Testis (tissue), 3 donors: Measurements from ENCODE around the gene ZGLP1. TPM values are rescaled to one million over a fixed set of nuclear protein-coding genes. Genes with fewer than 3 reads are reported as not detected.

ENCODE experiments used
- DNase-seq: peaks from one replicate; pipeline ENCODE4 v3.0.0-alpha.2; 2019
- H3K27ac ChIP-seq, 2 donors: fragments of 200-600 bp; sonication (generic); one replicate each; pipeline ENCODE4 v1.5.1; 2019
- H3K27me3 ChIP-seq: fragments of 200-600 bp; sonication (generic); one replicate; pipeline ENCODE4 v1.5.1; 2019
- H3K36me3 ChIP-seq: fragments of 200-600 bp; sonication (generic); one replicate; pipeline ENCODE4 v1.5.1; 2017; ENCODE audit warnings: low read depth; ENCODE audit errors: missing control alignments
- H3K4me1 ChIP-seq: fragments of 200-600 bp; sonication (generic); one replicate; pipeline ENCODE4 v1.5.1; 2019
- H3K4me3 ChIP-seq, 2 donors: fragments of 200-600 bp; sonication (generic); one replicate each; pipeline ENCODE4 v1.5.1; 2017 to 2019
- H3K9me3 ChIP-seq: fragments of 200-600 bp; sonication (generic); one replicate; pipeline ENCODE4 v1.5.1; 2017
- POLR2A ChIP-seq: fragments of 450-650 bp; IDR thresholded peaks from one replicate; pipeline ENCODE4 v1.6.1; 2017; ENCODE audit warnings: antibody characterized with exemption, mild to moderate bottlenecking, moderate library complexity
- WGBS, 2 donors: methylation state at CpG; one replicate each; pipeline ENCODE4 v1.1.5; 2018; 5-methylcytosine and 5-hydroxymethylcytosine counted together
- intact Hi-C: fragments of 100-400 bp; cut with DNase I; formaldehyde crosslinking; loops from one replicate; pipeline ENCODE4 v1.15.1; 2023; ENCODE audit warnings: low total_unique reads
- polyA plus RNA-seq: library from polyadenylated mRNA; stranded (reverse); fragments of 350-450 nt; fragmentation: Illumina TruSeq; extraction: RNeasy Lipid Tissue Mini Kit (QIAGEN cat#74804); gene quantifications from one replicate; pipeline ENCODE4 v1.2.3, GENCODE V29; 2014; ENCODE audit warnings: low read depth, low replicate concordance; ENCODE audit not compliant: insufficient read depth
- total RNA-seq, 2 donors: library from RNA; depleted of rRNA; stranded (reverse); fragments of >200 nt; gene quantifications; one replicate each; pipeline ENCODE4 v1.2.3, GENCODE V29; 2016
- TF ChIP-seq, protein P1 (sequence below), 3 experiments: fragments of 450-650 bp in 2 of 3; fragments of 200-600 bp in 1 of 3; sonication (generic) in 1 of 3; IDR thresholded peaks; one replicate each; pipeline ENCODE4 v1.5.1; 2016 to 2019; ENCODE audit warnings: antibody characterized with exemption in 3 of 3, mild to moderate bottlenecking in 2 of 3, moderate library complexity in 1 of 3

The ZGLP1 gene
- total and polyA plus RNA-seq, 3 donors from 2014 or later = 10.5 to 22.1 (median 12.8) TPM

DNA sequence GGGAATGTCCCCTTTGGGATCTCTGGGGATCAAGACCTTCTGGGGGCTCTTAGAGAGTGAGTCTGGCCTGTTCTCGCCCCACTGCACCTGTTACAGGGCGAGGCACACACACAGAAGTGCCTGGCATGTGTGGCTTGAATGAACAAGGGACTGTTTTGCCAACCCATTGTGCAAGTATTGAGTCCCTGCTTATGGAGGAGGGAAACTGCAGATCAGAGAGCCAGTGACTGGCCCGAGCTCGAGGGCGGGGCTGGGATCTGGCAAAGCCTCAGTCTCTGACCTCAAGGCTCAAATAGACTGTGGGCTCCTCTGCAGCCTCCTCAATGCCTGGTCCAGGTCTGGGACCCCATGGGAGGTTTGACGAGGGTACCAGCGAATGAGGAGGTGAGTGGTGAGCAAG is 18.2 kb upstream of the ZGLP1 start:
- no peak overlapping the region for H3K4me3 ChIP-seq
- H3K27ac ChIP-seq = no peak overlapping the region
- H3K27me3 ChIP-seq = no peaks in the 10 kb centered on the region
- intact Hi-C loops = no loop called here
- peaks cover 11% of the 10 kb centered on the region for H3K4me1 ChIP-seq
- TF ChIP-seq, protein P1, sequence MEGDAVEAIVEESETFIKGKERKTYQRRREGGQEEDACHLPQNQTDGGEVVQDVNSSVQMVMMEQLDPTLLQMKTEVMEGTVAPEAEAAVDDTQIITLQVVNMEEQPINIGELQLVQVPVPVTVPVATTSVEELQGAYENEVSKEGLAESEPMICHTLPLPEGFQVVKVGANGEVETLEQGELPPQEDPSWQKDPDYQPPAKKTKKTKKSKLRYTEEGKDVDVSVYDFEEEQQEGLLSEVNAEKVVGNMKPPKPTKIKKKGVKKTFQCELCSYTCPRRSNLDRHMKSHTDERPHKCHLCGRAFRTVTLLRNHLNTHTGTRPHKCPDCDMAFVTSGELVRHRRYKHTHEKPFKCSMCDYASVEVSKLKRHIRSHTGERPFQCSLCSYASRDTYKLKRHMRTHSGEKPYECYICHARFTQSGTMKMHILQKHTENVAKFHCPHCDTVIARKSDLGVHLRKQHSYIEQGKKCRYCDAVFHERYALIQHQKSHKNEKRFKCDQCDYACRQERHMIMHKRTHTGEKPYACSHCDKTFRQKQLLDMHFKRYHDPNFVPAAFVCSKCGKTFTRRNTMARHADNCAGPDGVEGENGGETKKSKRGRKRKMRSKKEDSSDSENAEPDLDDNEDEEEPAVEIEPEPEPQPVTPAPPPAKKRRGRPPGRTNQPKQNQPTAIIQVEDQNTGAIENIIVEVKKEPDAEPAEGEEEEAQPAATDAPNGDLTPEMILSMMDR (IDR thresholded peaks at IDR 0.05) = no peak
- no peak for TF ChIP-seq POLR2A
- no peaks in the 10 kb centered on the region for H3K36me3 ChIP-seq
- WGBS, 2 donors = 92 to 93% methylated on average over 3 to 7 of the region's 7 CpGs
- DNase-seq = no peak
- H3K9me3 ChIP-seq = no peaks in the 10 kb centered on the region

DNA sequence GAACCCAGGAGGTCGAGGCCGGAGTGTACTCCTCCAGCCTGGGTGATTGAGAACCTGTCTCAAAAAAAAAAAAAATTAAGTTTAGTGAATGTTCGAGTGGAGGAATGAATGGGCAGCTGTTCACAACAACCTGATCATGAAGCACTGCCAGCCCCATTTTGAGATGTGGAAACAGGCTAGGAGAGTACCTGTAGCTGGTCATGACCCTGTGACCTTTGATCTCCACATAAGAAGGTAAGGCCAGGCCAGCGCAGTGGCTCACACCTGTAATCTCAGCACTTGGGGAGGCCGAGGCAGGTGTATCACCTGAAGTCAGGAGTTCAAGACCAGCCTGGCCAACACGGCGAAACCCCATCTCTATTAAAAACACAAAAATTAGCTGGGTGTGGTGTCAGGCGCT is 16.1 kb upstream of the ZGLP1 start:
- 83 to 87% methylated on average over 8 of the region's 8 CpGs for WGBS, 2 donors
- no peak for DNase-seq
- no peak for TF ChIP-seq POLR2A
- TF ChIP-seq, protein P1 (IDR thresholded peaks at IDR 0.05) = no peak
- Histone ChIP-seq H3K27me3 (no peaks in the 10 kb centered on the region), H3K36me3 (no peaks in the 10 kb centered on the region), H3K4me1 (no peaks in the 10 kb centered on the region), H3K9me3 (no peaks in the 10 kb centered on the region), H3K4me3 (no peak overlapping the region), H3K27ac (no peak overlapping the region)
- intact Hi-C loops = no loop called here

DNA sequence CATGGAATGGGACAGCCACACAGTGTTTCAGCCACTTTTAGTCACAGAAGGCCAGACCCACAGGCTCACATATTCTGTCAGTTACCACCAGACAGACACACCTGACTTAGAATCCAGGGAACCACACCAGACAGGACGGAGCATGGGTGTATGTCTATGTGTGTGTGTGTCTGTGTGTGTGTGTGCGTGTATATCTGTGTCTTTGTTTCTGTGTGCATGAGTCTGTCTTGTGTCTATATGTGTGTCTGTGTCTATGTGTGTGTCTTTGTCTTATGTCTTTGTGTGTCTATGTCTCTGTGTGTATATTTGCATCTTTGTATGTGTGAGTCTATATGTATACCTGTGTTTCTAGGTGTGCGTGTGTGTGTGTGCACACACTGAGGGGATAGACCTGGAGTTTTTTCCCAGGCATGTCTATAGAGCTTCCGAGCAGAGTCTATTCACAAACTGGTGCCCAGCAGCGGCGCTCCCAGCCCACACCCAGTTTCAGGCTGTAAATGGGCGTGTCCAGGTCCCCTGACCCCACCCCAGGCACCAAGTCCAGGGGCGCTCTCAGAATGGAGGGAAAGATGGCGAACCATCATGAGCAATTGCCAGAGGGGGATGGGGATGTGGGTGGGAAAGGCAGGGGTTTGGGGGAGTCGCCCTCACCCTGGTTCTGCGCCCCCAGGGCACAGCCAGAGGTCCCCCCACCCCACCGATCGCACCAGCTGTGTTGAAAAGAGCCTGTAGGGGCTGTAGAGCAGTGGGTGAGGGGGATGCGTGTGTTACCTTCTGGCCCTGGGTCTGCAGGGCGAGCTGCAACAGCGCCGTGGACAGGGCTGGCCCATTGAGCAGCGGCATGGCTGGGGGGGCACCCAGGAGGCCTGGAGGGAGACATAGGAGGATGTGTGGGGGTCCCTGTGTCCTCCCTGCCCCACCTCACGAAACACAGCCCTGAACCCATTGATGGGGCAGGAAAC is 12.5 kb upstream of the ZGLP1 start:
- TF ChIP-seq POLR2A = no peak
- TF ChIP-seq, protein P1 (IDR thresholded peaks at IDR 0.05) = no peak
- no peaks in the 10 kb centered on the region for H3K4me1 ChIP-seq
- DNase-seq = no peak
- 90 to 92% methylated on average over 8 to 19 of the region's 19 CpGs for WGBS, 2 donors
- no peak overlapping the region for H3K27ac ChIP-seq
- intact Hi-C loops = no loop called here
- H3K27me3 ChIP-seq = no peaks in the 10 kb centered on the region
- H3K9me3 ChIP-seq = no peaks in the 10 kb centered on the region
- H3K36me3 ChIP-seq = no peaks in the 10 kb centered on the region
- H3K4me3 ChIP-seq = no peak overlapping the region

DNA sequence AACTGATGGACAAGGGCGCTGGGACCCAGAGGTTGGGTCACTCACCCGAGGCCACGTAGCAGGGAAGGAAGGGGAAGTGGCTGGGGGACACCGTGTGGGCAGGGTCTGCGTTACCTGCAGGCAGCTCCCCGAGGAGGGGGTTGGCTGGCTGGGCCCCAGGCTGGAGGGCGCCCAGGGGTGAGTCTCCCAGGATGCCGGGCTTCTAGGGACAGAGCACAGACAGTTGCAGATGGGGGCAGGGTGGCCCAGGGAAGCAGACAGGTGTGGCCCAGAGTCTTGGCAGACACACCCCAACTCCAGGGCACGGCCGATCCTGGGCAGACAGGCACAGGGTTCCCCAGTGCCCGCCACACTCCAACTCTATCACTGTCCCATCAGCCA is 11.8 kb upstream of the ZGLP1 start:
- 91 to 94% methylated on average over 4 to 7 of the region's 11 CpGs for WGBS, 2 donors
- no peaks in the 10 kb centered on the region for H3K9me3 ChIP-seq
- no peak overlapping the region for H3K4me3 ChIP-seq
- H3K4me1 ChIP-seq = peaks cover 1% of the 10 kb centered on the region
- no peak overlapping the region for H3K27ac ChIP-seq
- DNase-seq = no peak
- H3K27me3 ChIP-seq = no peaks in the 10 kb centered on the region
- H3K36me3 ChIP-seq = no peaks in the 10 kb centered on the region
- intact Hi-C loops = no loop called here
- no peak for TF ChIP-seq POLR2A
- TF ChIP-seq, protein P1 (IDR thresholded peaks at IDR 0.05) = no peak
